ENCODE data around the gene OPA1. TPM values are rescaled to one million over a fixed set of nuclear protein-coding genes. Genes with fewer than 3 reads are reported as not detected.

OPA1 gene
- total and polyA plus RNA-seq, 2 of the 8 experiments (the other 6 are each of a cell fraction or from before 2014, with no cell fraction given): 20.3 to 109 TPM

DNA sequence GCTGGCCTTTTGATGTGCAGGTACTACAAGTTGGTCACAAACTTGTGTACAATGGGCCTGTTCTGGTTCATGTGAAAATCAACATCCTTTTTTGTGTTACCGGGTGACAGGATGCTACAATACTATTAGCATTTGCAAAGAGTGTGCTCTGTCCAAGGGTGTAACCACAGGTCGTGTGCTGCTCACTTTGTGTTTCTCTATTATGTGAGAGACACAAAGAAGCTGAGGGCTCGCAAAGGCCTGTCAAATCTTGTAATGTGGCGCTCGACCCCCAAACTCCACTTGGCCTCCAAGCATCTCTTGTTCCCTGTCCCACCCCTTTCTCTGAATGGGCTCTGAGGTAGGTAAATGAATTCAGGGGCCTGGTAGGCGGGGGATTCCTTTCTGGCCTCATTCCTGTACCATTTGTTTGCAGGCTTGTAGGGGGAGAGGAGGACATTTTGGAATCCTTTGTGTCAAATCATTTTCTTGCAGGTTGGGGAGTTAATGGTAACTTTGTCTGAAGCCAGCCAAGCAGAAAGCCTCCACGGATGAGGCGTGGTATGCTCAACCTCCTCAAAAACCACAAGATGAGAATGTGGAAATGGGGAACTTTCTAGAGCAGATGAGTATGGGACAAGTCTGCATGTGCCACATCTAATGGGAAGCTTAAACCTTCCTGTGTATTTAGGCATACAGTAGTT is 109.1 kb downstream of the OPA1 start:
- Histone ChIP-seq H2AK5ac (ENCODE audit: low read depth, low read length) (no peak overlapping the region), H4K91ac (replicated peaks; ENCODE audit: insufficient read length, low read length) (no peak overlapping the region), H2BK20ac (ENCODE audit: low read length) (no peak overlapping the region), H3K27me3 (replicated peaks in 1 of 4; ENCODE audit: control insufficient read depth in 3 of 4, extremely low read depth in 1 of 4, insufficient read depth in 3 of 4, low read length in 3 of 4) (no peaks in the 10 kb centered on the region), H3K4ac (replicated peaks; ENCODE audit: insufficient read length, low read depth, low read length) (no peak overlapping the region), H3K14ac (ENCODE audit: insufficient read length) (no peak overlapping the region), H2AFZ (ENCODE audit: low read length) (no peak overlapping the region), H3K4me2 (ENCODE audit: insufficient read depth in 1 of 2, low read depth in 2 of 2, low read length in 2 of 2) (no peak overlapping the region), H3K36me3 (ENCODE audit: control insufficient read depth in 2 of 4, insufficient read depth in 4 of 4, low read length in 3 of 4) (no peaks in the 10 kb centered on the region; a peak in 1 of 8 replicates), H3K23me2 (ENCODE audit: low read depth, low read length) (no peaks in the 10 kb centered on the region), H3K18ac (ENCODE audit: extremely low read depth, low read length) (no peak overlapping the region), H3K23ac (ENCODE audit: insufficient read length) (no peak overlapping the region), H2BK15ac (ENCODE audit: low read length) (no peak overlapping the region), H2BK12ac (ENCODE audit: low read depth, low read length) (no peak overlapping the region), H3K56ac (replicated peaks; ENCODE audit: insufficient read length, low read depth, low read length) (no peak overlapping the region), H4K8ac (ENCODE audit: extremely low read depth, insufficient read depth, low read length) (no peak overlapping the region), H3K27ac (ENCODE audit: low read depth, low read length) (no peak overlapping the region), H3K4me1 (replicated peaks in 1 of 4; ENCODE audit: control insufficient read depth in 3 of 4, insufficient read depth in 4 of 4, low read length in 3 of 4) (peaks cover 0 to 5% (median 0%) of the 10 kb centered on the region in 4 experiments; a peak in 1 of 7 replicates), H2BK120ac (replicated peaks; ENCODE audit: low read depth, low read length) (no peak overlapping the region), H3K79me2 (ENCODE audit: control insufficient read depth in 1 of 2, insufficient read depth in 2 of 2, low read length in 2 of 2) (no peaks in the 10 kb centered on the region), H3K9me3 (ENCODE audit: insufficient read depth in 2 of 2, low read depth in 1 of 2, low read length in 1 of 2) (no peaks in the 10 kb centered on the region), H4K5ac (ENCODE audit: insufficient read length, low read depth, low read length) (no peak overlapping the region), H2BK5ac (ENCODE audit: low read depth, low read length) (0 out of 2 replicates have a peak overlapping the region, but pooled peaks have one; percentile 5), H3K4me3 (ENCODE audit: extremely low read depth in 1 of 4, insufficient read depth in 2 of 4, low read depth in 3 of 4, low read length in 4 of 4) (no peak overlapping the region), H3K9ac (replicated peaks in 1 of 4; ENCODE audit: extremely low read depth in 1 of 4, low read depth in 3 of 4, low read length in 3 of 4) (no peak overlapping the region), H4K20me1 (replicated peaks in 1 of 2; ENCODE audit: control insufficient read depth in 1 of 2, insufficient read depth in 2 of 2, low read length in 2 of 2) (peaks cover 0 to 2% of the 10 kb centered on the region in 2 experiments), H3K79me1 (ENCODE audit: low read depth, low read length) (no peaks in the 10 kb centered on the region)
- DNase-seq (ENCODE audit: low read depth in 1 of 2, low spot score in 2 of 2) (no peak), FAIRE-seq (no peak)
- WGBS, 2 experiments (ENCODE audit: extremely low coverage in 1 of 2, insufficient coverage in 1 of 2, insufficient read length in 1 of 2, insufficient replicate concordance in 2 of 2, low coverage in 1 of 2, low lambda C conversion rate in 2 of 2, missing lambda C conversion rate in 1 of 2): 88% methylated on average over 8 of the region's 8 CpGs; no CpG with 5 or more reads in 1 of the 2 experiments
- POLR2A ChIA-PET (ENCODE audit: partially characterized antibody): no interaction called here
- CTCF ChIA-PET (ENCODE audit: partially characterized antibody): interaction anchor here (0.6 to 2.1 kb wide), 4 partner anchors 10 to 79 kb away, joined by 3 to 5 read pairs (median 3); no protein-coding TSS in a partner anchor
- TF ChIP-seq BCL11A (IDR thresholded peaks at IDR 0.05; ENCODE audit: low read depth in 2 of 2, low read length in 2 of 2): no peak
- TF ChIP-seq, protein P1, sequence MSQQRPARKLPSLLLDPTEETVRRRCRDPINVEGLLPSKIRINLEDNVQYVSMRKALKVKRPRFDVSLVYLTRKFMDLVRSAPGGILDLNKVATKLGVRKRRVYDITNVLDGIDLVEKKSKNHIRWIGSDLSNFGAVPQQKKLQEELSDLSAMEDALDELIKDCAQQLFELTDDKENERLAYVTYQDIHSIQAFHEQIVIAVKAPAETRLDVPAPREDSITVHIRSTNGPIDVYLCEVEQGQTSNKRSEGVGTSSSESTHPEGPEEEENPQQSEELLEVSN (IDR thresholded peaks at IDR 0.05): no peak
- no peak for TF ChIP-seq HDAC6 (IDR thresholded peaks at IDR 0.05; ENCODE audit: low read depth, low read length)
- TF ChIP-seq SP4 (IDR thresholded peaks at IDR 0.05; ENCODE audit: low read length): no peak
- no peak for TF ChIP-seq GABPA (IDR thresholded peaks at IDR 0.05; ENCODE audit: borderline replicate concordance, insufficient read depth, low read length)
- TF ChIP-seq KDM1A (IDR thresholded peaks at IDR 0.05; ENCODE audit: borderline replicate concordance, low read length): no peak
- TF ChIP-seq CBX8 (IDR thresholded peaks at IDR 0.05; ENCODE audit: borderline replicate concordance, low read depth, low read length): no peak
- no peak for TF ChIP-seq BRCA1 (IDR thresholded peaks at IDR 0.05; ENCODE audit: low read depth, low read length)
- TF ChIP-seq GTF2F1 (IDR thresholded peaks at IDR 0.05; ENCODE audit: borderline replicate concordance, low read depth, low read length): no peak
- TF ChIP-seq, protein P2, sequence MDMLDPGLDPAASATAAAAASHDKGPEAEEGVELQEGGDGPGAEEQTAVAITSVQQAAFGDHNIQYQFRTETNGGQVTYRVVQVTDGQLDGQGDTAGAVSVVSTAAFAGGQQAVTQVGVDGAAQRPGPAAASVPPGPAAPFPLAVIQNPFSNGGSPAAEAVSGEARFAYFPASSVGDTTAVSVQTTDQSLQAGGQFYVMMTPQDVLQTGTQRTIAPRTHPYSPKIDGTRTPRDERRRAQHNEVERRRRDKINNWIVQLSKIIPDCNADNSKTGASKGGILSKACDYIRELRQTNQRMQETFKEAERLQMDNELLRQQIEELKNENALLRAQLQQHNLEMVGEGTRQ (IDR thresholded peaks at IDR 0.05; ENCODE audit: low read length): no peak
- TF ChIP-seq JUND (IDR thresholded peaks at IDR 0.05; ENCODE audit: low read length): no peak

Data from H1 (cell line).